Measurements from ENCODE around the gene PPP1CC.

GRCh38 chr12:110686294-110686903 is 56.3 kb downstream of the PPP1CC start:
- TF ChIP-seq ESRRA (CRISPR knock-in tag; IDR thresholded peaks at IDR 0.05; ENCODE audit: borderline replicate concordance) (no peak), CREB1 (CRISPR knock-in tag; IDR thresholded peaks at IDR 0.05) (no peak), CTCF (IDR thresholded peaks at IDR 0.05) (no peak), ATF2 (CRISPR knock-in tag; IDR thresholded peaks at IDR 0.05; ENCODE audit: borderline replicate concordance, low read depth) (no peak), FOXJ3 (CRISPR knock-in tag; IDR thresholded peaks at IDR 0.05; ENCODE audit: borderline replicate concordance) (no peak), ZNF263 (CRISPR knock-in tag; IDR thresholded peaks at IDR 0.05; ENCODE audit: low read depth) (no peak), KAT7 (CRISPR knock-in tag; IDR thresholded peaks at IDR 0.05; ENCODE audit: borderline replicate concordance) (no peak), E2F4 (CRISPR knock-in tag; IDR thresholded peaks at IDR 0.05; ENCODE audit: borderline replicate concordance, low read depth) (no peak), NFE2L1 (CRISPR knock-in tag; IDR thresholded peaks at IDR 0.05) (no peak)
